Breast epithelium (tissue), 4 donors: ENCODE results near the gene METTL24. TPM values are rescaled to one million over a fixed set of nuclear protein-coding genes. Genes with fewer than 3 reads are reported as not detected.
"Not testable (repeated sequence)": the region's sequence is repeated elsewhere in the genome, so short reads cannot be mapped to it uniquely, and the experiment has no call there.

Source experiments
- DNase-seq, 2 donors: peaks; one replicate each; pipeline ENCODE4 v3.0.0-alpha.2; 2019; ENCODE audit warnings: low spot score in 2 of 2
- H3K27ac ChIP-seq, 2 donors: fragments of 200-600 bp; sonication (generic) in 1 of 2; one replicate each; pipeline ENCODE4 v1.5.1; 2016 to 2019; ENCODE audit warnings: mild to moderate bottlenecking in 1 of 2
- H3K27me3 ChIP-seq, 2 donors: fragments of 200-600 bp; sonication (generic) in 1 of 2; one replicate each; pipeline versions ENCODE4 v1.5.1 to v1.6.0; 2017 to 2019; ENCODE audit warnings: control low read depth in 1 of 2, mild to moderate bottlenecking in 1 of 2
- H3K36me3 ChIP-seq: fragments of 200-600 bp; one replicate; pipeline ENCODE4 v1.5.1; 2019
- H3K4me1 ChIP-seq, 2 donors: fragments of 200-600 bp; sonication (generic); one replicate each; pipeline ENCODE4 v1.5.1; 2016 to 2019; ENCODE audit warnings: control low read depth in 1 of 2
- H3K4me3 ChIP-seq, 3 donors: fragments of 200-600 bp; sonication (generic); 1 replicate in 2 of 3; 2 replicates in 1 of 3; pipeline ENCODE4 v1.5.1; 2016 to 2019; ENCODE audit warnings: mild to moderate bottlenecking in 3 of 3, moderate library complexity in 2 of 3
- H3K9me3 ChIP-seq, 2 donors: fragments of 200-600 bp; sonication (generic) in 1 of 2; one replicate each; pipeline ENCODE4 v1.5.1; 2016 to 2019; ENCODE audit warnings: control low read depth in 1 of 2
- POLR2A ChIP-seq: fragments of 450-650 bp; IDR thresholded peaks from one replicate; pipeline ENCODE4 v1.6.1; 2016; ENCODE audit warnings: antibody characterized with exemption, mild to moderate bottlenecking, moderate library complexity
- POLR2AphosphoS5 ChIP-seq, 3 donors: sonication (generic); formaldehyde crosslinking; IDR thresholded peaks; one replicate each; pipeline ENCODE4 v1.6.1; 2017; ENCODE audit warnings: antibody characterized with exemption in 3 of 3
- intact Hi-C: fragments of 100-400 bp; cut with DNase I; formaldehyde crosslinking; loops from one replicate; pipeline ENCODE4 v1.15.1; 2023; ENCODE audit warnings: low total_unique reads
- total RNA-seq, 3 donors: library from RNA; depleted of rRNA; stranded (reverse); fragments of >200 nt; gene quantifications; one replicate each; pipeline ENCODE4 v1.1.0, GENCODE V29; 2016
- TF ChIP-seq, protein P1 (sequence below), 3 donors: fragments of 450-650 bp; IDR thresholded peaks; one replicate each; pipeline ENCODE4 v1.5.1; 2016 to 2017; ENCODE audit warnings: antibody characterized with exemption in 3 of 3, mild to moderate bottlenecking in 3 of 3, moderate library complexity in 3 of 3

Gene METTL24
- total RNA-seq, 3 donors from 2014 or later: 0.96 to 6.6 (median 3.4) TPM

DNA sequence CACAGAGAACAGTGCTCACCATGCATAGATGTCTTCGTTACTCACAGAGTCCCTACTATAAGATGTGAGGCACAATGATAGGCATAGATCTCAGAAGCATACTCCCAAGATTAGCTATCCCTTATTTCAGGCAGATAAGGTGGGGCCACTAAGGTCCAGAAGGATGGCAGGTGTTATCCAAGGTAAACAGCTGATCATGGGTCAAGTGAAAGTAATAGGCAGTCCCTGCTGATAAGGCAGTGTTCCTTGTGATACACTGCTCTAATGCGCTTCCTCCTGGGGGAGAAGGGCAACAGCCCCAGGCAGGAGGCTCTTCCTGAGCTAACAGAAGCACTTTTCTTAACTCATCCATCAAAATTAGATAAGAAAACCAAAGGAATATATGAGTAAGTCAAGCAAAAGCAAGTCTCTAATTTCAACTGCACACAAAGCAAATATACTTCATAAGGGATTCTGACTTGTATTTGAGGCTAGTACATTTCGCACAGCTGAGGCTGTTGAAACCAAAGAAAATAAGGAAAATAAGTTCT, 42.2 kb downstream of the METTL24 start:
- no peaks in the 10 kb centered on the region for H3K4me1 ChIP-seq
- H3K27ac ChIP-seq: no peak overlapping the region
- no peaks in the 10 kb centered on the region for H3K36me3 ChIP-seq
- H3K4me3 ChIP-seq: no peak overlapping the region
- DNase-seq: no peak
- intact Hi-C loops: no loop called here
- TF ChIP-seq, protein P1, sequence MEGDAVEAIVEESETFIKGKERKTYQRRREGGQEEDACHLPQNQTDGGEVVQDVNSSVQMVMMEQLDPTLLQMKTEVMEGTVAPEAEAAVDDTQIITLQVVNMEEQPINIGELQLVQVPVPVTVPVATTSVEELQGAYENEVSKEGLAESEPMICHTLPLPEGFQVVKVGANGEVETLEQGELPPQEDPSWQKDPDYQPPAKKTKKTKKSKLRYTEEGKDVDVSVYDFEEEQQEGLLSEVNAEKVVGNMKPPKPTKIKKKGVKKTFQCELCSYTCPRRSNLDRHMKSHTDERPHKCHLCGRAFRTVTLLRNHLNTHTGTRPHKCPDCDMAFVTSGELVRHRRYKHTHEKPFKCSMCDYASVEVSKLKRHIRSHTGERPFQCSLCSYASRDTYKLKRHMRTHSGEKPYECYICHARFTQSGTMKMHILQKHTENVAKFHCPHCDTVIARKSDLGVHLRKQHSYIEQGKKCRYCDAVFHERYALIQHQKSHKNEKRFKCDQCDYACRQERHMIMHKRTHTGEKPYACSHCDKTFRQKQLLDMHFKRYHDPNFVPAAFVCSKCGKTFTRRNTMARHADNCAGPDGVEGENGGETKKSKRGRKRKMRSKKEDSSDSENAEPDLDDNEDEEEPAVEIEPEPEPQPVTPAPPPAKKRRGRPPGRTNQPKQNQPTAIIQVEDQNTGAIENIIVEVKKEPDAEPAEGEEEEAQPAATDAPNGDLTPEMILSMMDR (IDR thresholded peaks at IDR 0.05): no peak
- TF ChIP-seq POLR2A (no peak), POLR2AphosphoS5 (IDR thresholded peaks at IDR 0.05) (no peak)
- H3K27me3 ChIP-seq: no peaks in the 10 kb centered on the region
- no peaks in the 10 kb centered on the region for H3K9me3 ChIP-seq

DNA sequence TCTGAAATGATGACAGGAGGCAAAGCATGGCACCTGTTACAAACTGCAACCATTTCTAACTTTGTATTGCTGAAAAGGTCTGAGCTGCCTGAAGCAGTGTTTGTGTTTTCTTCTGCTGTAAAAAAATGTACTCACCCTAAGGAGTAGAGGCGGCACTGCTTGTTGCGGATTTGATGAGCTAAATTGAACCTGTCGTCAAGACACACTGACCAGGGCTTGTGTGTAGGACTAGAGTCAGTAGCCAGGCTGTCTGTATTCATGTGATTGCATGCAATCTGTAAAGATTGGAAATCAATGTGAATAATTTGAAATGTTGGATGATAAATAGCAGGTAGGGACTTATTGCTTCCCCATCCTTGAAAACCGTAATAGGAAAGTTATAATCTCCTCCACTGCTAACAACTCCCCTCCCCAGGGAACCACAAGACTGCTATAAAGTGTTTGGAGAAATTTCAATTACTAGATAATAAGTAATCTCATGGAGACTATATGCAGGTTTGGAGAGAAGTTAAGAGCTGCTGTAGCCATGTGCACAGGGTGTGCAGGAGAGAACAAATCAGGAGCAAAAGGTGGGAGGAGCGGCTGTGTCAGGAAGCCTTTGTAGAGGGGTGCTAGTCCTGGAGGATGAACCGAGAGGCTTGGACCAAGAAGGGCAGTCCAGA, 42.8 kb downstream of the METTL24 start:
- TF ChIP-seq, protein P1 (IDR thresholded peaks at IDR 0.05): no peak
- TF ChIP-seq POLR2AphosphoS5 (IDR thresholded peaks at IDR 0.05) (no peak), POLR2A (no peak)
- Histone ChIP-seq H3K9me3 (no peaks in the 10 kb centered on the region), H3K27ac (no peak overlapping the region), H3K27me3 (no peaks in the 10 kb centered on the region), H3K36me3 (no peaks in the 10 kb centered on the region), H3K4me1 (no peaks in the 10 kb centered on the region), H3K4me3 (no peak overlapping the region)
- no peak for DNase-seq
- intact Hi-C loops: no loop called here

DNA sequence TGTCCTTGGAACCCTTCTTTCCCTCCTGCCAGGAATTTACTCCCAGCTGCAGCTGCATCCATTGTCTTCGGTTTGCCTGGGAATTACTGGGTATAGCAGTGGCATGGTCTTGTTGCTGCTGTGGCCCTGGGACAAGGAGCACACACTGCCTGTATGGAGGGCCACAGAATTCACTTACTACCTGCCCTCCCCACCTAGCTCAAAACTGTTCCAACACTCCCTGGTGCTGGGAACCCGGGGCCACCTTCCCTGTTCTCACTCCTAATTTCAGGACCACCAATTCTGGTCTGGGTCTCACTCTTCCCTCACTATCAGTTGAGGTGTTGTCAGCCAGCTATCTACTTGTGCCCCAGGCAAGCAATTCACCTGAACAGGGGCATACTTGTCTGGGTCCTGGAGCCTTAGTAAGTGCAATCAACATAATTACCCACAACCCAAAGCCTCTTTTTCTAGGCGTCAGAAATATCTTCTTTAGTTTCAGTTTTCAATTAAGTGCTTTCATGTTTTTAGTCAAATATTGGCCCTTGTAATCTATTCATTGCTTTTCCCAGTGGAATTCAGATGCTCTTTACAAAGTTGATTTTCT, 47.2 kb downstream of the METTL24 start:
- no peaks in the 10 kb centered on the region for H3K4me1 ChIP-seq
- no peak for DNase-seq
- no peaks in the 10 kb centered on the region for H3K36me3 ChIP-seq
- H3K27ac ChIP-seq: no peak overlapping the region
- no peaks in the 10 kb centered on the region for H3K9me3 ChIP-seq
- H3K4me3 ChIP-seq: no peak overlapping the region
- intact Hi-C loops: no loop called here
- TF ChIP-seq, protein P1 (IDR thresholded peaks at IDR 0.05): no peak
- TF ChIP-seq POLR2AphosphoS5 (IDR thresholded peaks at IDR 0.05) (no peak), POLR2A (no peak)
- no peaks in the 10 kb centered on the region for H3K27me3 ChIP-seq

DNA sequence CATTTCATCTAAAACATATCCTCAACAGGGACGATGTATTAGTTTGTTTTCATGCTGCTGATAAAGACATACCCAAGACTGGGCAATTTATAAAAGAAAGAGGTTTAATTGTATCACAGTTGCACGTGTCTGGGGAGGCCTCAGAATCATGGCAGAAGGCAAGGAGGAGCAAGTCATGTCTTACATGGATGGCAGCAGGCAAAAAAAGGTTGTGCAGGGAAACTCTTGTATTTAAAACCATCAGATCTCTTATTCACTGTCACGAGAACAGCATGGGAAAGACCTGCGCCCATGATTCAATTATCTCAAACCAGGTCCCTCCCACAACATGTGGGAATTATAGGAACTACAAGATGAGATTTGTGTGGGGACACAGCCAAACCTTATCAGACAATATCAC, 48.7 kb downstream of the METTL24 start:
- H3K4me1 ChIP-seq, intact Hi-C loops: not testable (repeated sequence)

DNA sequence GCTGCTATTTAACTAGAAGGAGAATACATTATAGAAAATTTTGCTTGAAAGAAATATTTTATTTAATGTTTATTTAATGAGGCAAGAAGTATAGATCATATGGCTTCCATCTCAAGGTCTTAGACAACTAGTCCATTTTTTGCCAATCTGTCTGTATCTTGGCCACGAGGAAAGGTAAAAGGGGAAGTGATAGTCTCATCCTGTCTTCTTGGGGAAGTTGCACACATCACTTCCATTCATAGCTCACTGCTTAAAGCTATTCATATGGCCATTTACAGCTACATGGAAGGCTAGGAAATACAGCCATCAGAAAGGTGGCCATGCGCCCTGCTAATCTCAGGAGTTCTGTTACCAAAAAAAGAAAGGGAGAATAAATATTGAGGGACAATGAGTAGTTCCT, 50.8 kb downstream of the METTL24 start:
- no peaks in the 10 kb centered on the region for H3K27me3 ChIP-seq
- TF ChIP-seq POLR2AphosphoS5 (IDR thresholded peaks at IDR 0.05) (no peak), POLR2A (no peak)
- TF ChIP-seq, protein P1 (IDR thresholded peaks at IDR 0.05): no peak
- no peaks in the 10 kb centered on the region for H3K4me1 ChIP-seq
- no peaks in the 10 kb centered on the region for H3K36me3 ChIP-seq
- intact Hi-C loops: no loop called here
- no peak for DNase-seq
- no peak overlapping the region for H3K4me3 ChIP-seq
- H3K9me3 ChIP-seq: no peaks in the 10 kb centered on the region
- H3K27ac ChIP-seq: no peak overlapping the region

More for the DNA sequence above, 48.7 kb downstream of the METTL24 start:
- not testable (repeated sequence) for H3K27ac ChIP-seq, H3K27me3 ChIP-seq, H3K9me3 ChIP-seq, H3K4me3 ChIP-seq, DNase-seq, H3K36me3 ChIP-seq

DNA sequence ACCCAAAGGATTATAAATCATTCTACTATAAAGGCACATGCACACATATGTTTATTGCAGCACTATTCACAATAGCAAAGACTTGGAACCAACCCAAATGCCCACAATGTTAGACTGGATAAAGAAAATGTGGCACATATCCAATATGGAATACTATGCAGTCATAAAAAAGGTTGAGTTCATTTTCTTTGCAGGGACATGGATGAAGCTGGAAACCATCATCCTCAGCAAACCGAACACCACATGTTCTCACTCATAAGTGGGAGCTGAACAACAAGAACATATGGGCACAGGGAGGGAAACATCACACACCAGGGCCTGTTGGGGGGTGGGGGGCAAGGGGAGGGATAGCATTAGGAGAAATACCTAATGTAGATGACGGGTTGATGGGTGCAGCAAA, 52.3 kb downstream of the METTL24 start:
- H3K9me3 ChIP-seq, H3K27me3 ChIP-seq, H3K27ac ChIP-seq, intact Hi-C loops, H3K4me1 ChIP-seq, DNase-seq, H3K36me3 ChIP-seq, H3K4me3 ChIP-seq: not testable (repeated sequence)

DNA sequence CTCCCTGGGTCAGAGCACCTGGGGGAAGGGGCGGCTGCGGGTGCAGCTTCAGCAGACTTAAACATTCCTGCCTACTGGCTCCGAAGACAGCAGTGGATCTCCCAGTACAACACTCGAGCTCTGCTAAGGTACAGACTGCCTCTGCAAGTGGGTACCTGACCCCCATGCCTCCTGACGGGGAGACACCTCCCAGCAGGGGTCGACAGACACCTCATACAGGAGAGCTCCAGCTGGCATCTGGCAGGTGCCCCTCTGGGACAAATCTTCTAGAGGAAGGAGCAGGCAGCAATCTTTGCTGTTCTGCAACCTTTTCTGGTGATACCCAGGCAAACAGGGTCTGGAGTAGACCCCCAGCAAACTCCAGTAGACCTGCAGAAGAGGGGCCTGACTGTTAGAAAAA, 54.5 kb downstream of the METTL24 start:
- H3K27ac ChIP-seq, H3K36me3 ChIP-seq, DNase-seq, H3K4me1 ChIP-seq, intact Hi-C loops, H3K27me3 ChIP-seq, H3K4me3 ChIP-seq, H3K9me3 ChIP-seq: not testable (repeated sequence)
